HCT116 (cell line): ENCODE data around the gene MALT1. TPM values are rescaled to one million over a fixed set of nuclear protein-coding genes. Genes with fewer than 3 reads are reported as not detected.

Source experiments
- ATAC-seq: fragments of 200-7000 bp; cut with Tn5 transposase; 2 replicates; pipeline ENCODE4 v1.9.1; 2020; ENCODE audit warnings: mild to moderate bottlenecking, moderate library complexity
- BruUV-seq: library from RNA; stranded (reverse); fragments of 400-500 nt; replicated peaks from 2 replicates; lab custom pipeline; 2021; lab: Mats Ljungman, UMichigan
- CTCF ChIA-PET: fragments of 300-600 bp; sonication (Branson Sonifier 250); formaldehyde crosslinking; loops from one replicate; lab custom pipeline; 2021; ENCODE audit warnings: antibody characterized with exemption; lab: Charles Lee
- POLR2A ChIA-PET: fragments of 300-600, 350-600 bp; sonication (Branson Sonifier 250); formaldehyde crosslinking; loops from one replicate; lab custom pipeline; 2021; ENCODE audit warnings: antibody characterized with exemption; lab: Charles Lee
- RAD21 ChIA-PET, 2 experiments: fragments of 300-600 bp; sonication (Branson Sonifier 250); formaldehyde crosslinking; loops; one replicate each; lab custom pipeline; 2023; ENCODE audit warnings: low total read pairs in 2 of 2; ENCODE audit not compliant: uncharacterized antibody in 2 of 2, unreplicated experiment in 2 of 2, low non-redundant PET in 1 of 2; lab: Charles Lee
- DNase-seq: peaks from one replicate; pipeline ENCODE4 v3.0.0-alpha.2; 2010; ENCODE audit warnings: low read depth, low spot score
- H2AFZ ChIP-seq: fragments of 200-600 bp; shearing (Covaris generic), sonication (generic); 2 replicates; pipeline ENCODE4 v1.6.1; 2017; ENCODE audit warnings: low read depth, mixed run types, mixed read lengths, antibody characterized with exemption, low read length; ENCODE audit not compliant: poor library complexity, severe bottlenecking
- H3K27ac ChIP-seq: 2 replicates; pipeline ENCODE4 v1.5.1; 2012; ENCODE audit warnings: low read depth, low read length
- H3K27me3 ChIP-seq: fragments of 200-600 bp; sonication (generic); 2 replicates; pipeline ENCODE4 v1.6.1; 2016; ENCODE audit warnings: mixed run types, low read length, mixed read lengths; ENCODE audit not compliant: insufficient read depth
- H3K36me3 ChIP-seq, 2 experiments: fragments of 200-500 bp in 1 of 2; fragments of 200-600 bp in 1 of 2; sonication (Bioruptor generic) in 1 of 2; sonication (generic) in 1 of 2; 2 replicates each; pipeline versions ENCODE4 v1.5.1 to v1.6.1; 2014 to 2016; ENCODE audit warnings: low read length in 2 of 2, inconsistent platforms in 1 of 2, mixed read lengths in 1 of 2, mixed run types in 1 of 2; ENCODE audit not compliant: insufficient read depth in 2 of 2, control insufficient read depth in 1 of 2
- H3K4me1 ChIP-seq, 2 experiments: fragments of 200-600 bp in 1 of 2; sonication (generic) in 1 of 2; 2 replicates each; pipeline versions ENCODE4 v1.5.1 to v1.6.1; 2012 to 2017; ENCODE audit warnings: low read length in 2 of 2, inconsistent platforms in 1 of 2, mild to moderate bottlenecking in 1 of 2, mixed read lengths in 1 of 2, mixed run types in 1 of 2, moderate library complexity in 1 of 2; ENCODE audit not compliant: insufficient read depth in 2 of 2, control insufficient read depth in 1 of 2
- H3K4me2 ChIP-seq: fragments of 200-600 bp; sonication (generic); 2 replicates; pipeline ENCODE4 v1.6.1; 2017; ENCODE audit warnings: mixed run types, low read length, mixed read lengths
- H3K4me3 ChIP-seq, 2 experiments: fragments of 200-600 bp in 1 of 2; sonication (generic) in 1 of 2; replicated peaks in 1 of 2; 2 replicates each; pipeline ENCODE4 v1.5.1; 2011 to 2016; ENCODE audit warnings: low read length in 2 of 2, control low read depth in 1 of 2, low read depth in 1 of 2, mild to moderate bottlenecking in 1 of 2, mixed read lengths in 1 of 2, mixed run types in 1 of 2
- H3K79me2 ChIP-seq: fragments of 200-600 bp; sonication (generic); 2 replicates; pipeline ENCODE4 v1.6.1; 2017; ENCODE audit warnings: mild to moderate bottlenecking, mixed run types, low read length, moderate library complexity, mixed read lengths; ENCODE audit not compliant: insufficient read depth
- H3K9ac ChIP-seq: fragments of 200-600 bp; sonication (generic); 2 replicates; pipeline ENCODE4 v1.6.1; 2016; ENCODE audit warnings: low read length, mixed read lengths
- H3K9me2 ChIP-seq: fragments of 200-600 bp; sonication (generic), shearing (Covaris generic); 2 replicates; pipeline ENCODE4 v1.6.1; 2017; ENCODE audit warnings: mixed run types, mild to moderate bottlenecking, moderate library complexity; ENCODE audit not compliant: insufficient read depth
- H3K9me3 ChIP-seq, 2 experiments: fragments of 200-500 bp in 1 of 2; fragments of 200-600 bp in 1 of 2; sonication (Bioruptor generic) in 1 of 2; sonication (generic) in 1 of 2; 2 replicates each; pipeline ENCODE4 v1.6.1; 2014 to 2017; ENCODE audit warnings: low read length in 2 of 2, mixed read lengths in 2 of 2, inconsistent platforms in 1 of 2, low read depth in 1 of 2, mild to moderate bottlenecking in 1 of 2, mixed run types in 1 of 2, moderate library complexity in 1 of 2; ENCODE audit not compliant: control insufficient read depth in 1 of 2, insufficient read depth in 1 of 2
- H4K20me1 ChIP-seq: fragments of 200-600 bp; sonication (generic), shearing (Covaris generic); 2 replicates; pipeline ENCODE4 v1.6.1; 2017; ENCODE audit warnings: mixed run types, mild to moderate bottlenecking, moderate library complexity; ENCODE audit not compliant: insufficient read depth
- CBX3 ChIP-seq: IDR thresholded peaks from 2 replicates; pipeline ENCODE4 v1.6.1; 2012; ENCODE audit warnings: low read depth
- CEBPB ChIP-seq: IDR thresholded peaks from 2 replicates; pipeline ENCODE4 v1.6.1; 2012; ENCODE audit warnings: low read depth
- EGR1 ChIP-seq: IDR thresholded peaks from 2 replicates; pipeline ENCODE4 v1.6.1; 2012; ENCODE audit warnings: low read depth
- EZH2 ChIP-seq: fragments of 200-600 bp; sonication (generic); IDR thresholded peaks from 2 replicates; pipeline ENCODE4 v1.6.1; 2017; ENCODE audit warnings: antibody characterized with exemption, mixed run types
- EZH2phosphoT487 ChIP-seq: fragments of 200-600 bp; IDR thresholded peaks from 2 replicates; pipeline ENCODE4 v1.6.1; 2018; ENCODE audit warnings: antibody characterized with exemption, borderline replicate concordance
- FOSL1 ChIP-seq: IDR thresholded peaks from 2 replicates; pipeline ENCODE4 v1.6.1; 2012; ENCODE audit warnings: low read depth
- POLR2AphosphoS5 ChIP-seq: IDR thresholded peaks from 2 replicates; pipeline ENCODE4 v1.6.1; 2011; ENCODE audit warnings: mild to moderate bottlenecking, low read depth, low read length, moderate library complexity
- RAD21 ChIP-seq: IDR thresholded peaks from 2 replicates; pipeline ENCODE4 v1.6.1; 2012; ENCODE audit warnings: low read depth, mild to moderate bottlenecking
- SIN3A ChIP-seq: IDR thresholded peaks from 2 replicates; pipeline ENCODE4 v1.6.1; 2012; ENCODE audit warnings: low read depth
- SP1 ChIP-seq: IDR thresholded peaks from 2 replicates; pipeline ENCODE4 v1.6.1; 2012; ENCODE audit warnings: low read depth
- SRF ChIP-seq: IDR thresholded peaks from 2 replicates; pipeline ENCODE4 v1.6.1; 2012; ENCODE audit warnings: low read depth
- TCF7L2 ChIP-seq: IDR thresholded peaks from 2 replicates; pipeline ENCODE4 v1.7.0; 2011; ENCODE audit warnings: borderline replicate concordance, inconsistent platforms; ENCODE audit not compliant: insufficient read depth, insufficient read length; ENCODE audit errors: extremely low read depth
- YY1 ChIP-seq: IDR thresholded peaks from 2 replicates; pipeline ENCODE4 v1.6.1; 2011; ENCODE audit warnings: low read length, low read depth, moderate library complexity, mild to moderate bottlenecking; ENCODE audit not compliant: insufficient replicate concordance; ENCODE audit errors: extremely low read depth
- ZFX ChIP-seq: fragments of 450-650 bp; IDR thresholded peaks from 2 replicates; pipeline ENCODE4 v1.6.1; 2017
- ZNF274 ChIP-seq: fragments of 200-500 bp; sonication (Bioruptor generic); IDR thresholded peaks from 2 replicates; pipeline ENCODE4 v1.6.1; 2014; ENCODE audit warnings: mild to moderate bottlenecking, low read depth, low read length, inconsistent platforms
- intact Hi-C: fragments of 100-400 bp; cut with micrococcal nuclease; formaldehyde crosslinking; loops from 2 replicates; pipeline ENCODE4 v1.10.0; 2022
- total RNA-seq: library from RNA; stranded (reverse); gene quantifications from one replicate; pipeline ENCODE4 v1.2.1, GENCODE V29; 2021; ENCODE audit not compliant: unreplicated experiment
- TF ChIP-seq, protein P1 (sequence below), 3 experiments: fragments of 200-600 bp in 1 of 3; sonication (generic) in 1 of 3; IDR thresholded peaks in 2 of 3; conservative IDR thresholded peaks in 1 of 3; 2 replicates each; pipeline ENCODE4 v1.5.1; 2012 to 2017; ENCODE audit warnings: low read depth in 2 of 3, low read length in 2 of 3, antibody characterized with exemption in 1 of 3, borderline replicate concordance in 1 of 3, control low read depth in 1 of 3, mild to moderate bottlenecking in 1 of 3, mixed read lengths in 1 of 3, mixed run types in 1 of 3, moderate library complexity in 1 of 3; ENCODE audit not compliant: insufficient read depth in 1 of 3
- TF ChIP-seq, protein P2 (sequence below): IDR thresholded peaks from 2 replicates; pipeline ENCODE4 v1.6.1; 2012; ENCODE audit warnings: low read depth
- TF ChIP-seq, protein P3 (sequence below): IDR thresholded peaks from 2 replicates; pipeline ENCODE4 v1.6.1; 2012
- TF ChIP-seq, protein P4 (sequence below): IDR thresholded peaks from 2 replicates; pipeline ENCODE4 v1.6.1; 2011; ENCODE audit warnings: mild to moderate bottlenecking, low read length, moderate library complexity; ENCODE audit not compliant: insufficient replicate concordance; ENCODE audit errors: extremely low read depth
- TF ChIP-seq, protein P5 (sequence below): IDR thresholded peaks from 2 replicates; pipeline ENCODE4 v1.6.1; 2012

MALT1 gene
- total RNA-seq, 1 experiment from 2014 or later = 41.1 TPM

DNA sequence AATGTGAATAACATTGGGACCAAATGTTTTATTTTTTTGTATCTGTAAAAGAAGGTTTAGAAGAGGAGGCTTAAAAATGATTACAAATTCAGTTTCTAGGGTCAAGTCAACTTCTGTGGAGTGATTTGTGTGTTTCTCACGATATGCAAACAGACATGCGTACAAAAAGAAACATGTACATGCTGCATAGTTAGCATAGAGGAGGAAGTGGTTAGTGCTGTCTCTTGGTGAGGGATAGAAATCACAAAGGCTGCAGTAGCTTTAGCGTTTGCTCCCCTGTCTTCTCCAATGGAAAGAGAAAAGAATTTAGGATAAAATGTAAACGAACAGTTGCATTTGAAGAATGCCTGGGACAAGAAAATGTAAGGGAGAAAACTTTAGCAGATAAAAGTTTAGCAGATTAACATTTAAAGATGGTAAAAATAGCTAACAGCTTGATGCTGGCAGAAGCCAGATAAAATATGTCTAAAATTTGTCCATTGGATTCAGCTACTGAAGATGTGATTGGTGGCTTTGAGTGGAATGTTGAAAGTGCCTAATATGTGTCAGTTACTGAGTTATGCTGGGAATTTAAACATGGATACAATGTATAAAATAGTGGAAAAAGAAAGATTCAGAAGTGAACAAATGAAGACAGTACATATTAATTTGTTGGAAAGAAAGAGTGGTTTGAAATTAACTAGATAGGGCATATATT is 44.9 kb downstream of the MALT1 start:
- no peaks in the 10 kb centered on the region for H3K4me1 ChIP-seq
- POLR2A ChIA-PET = interaction anchor here (1.0 kb wide), 1 partner anchor 41 kb away, joined by 3 read pairs; no protein-coding TSS in a partner anchor
- no peak overlapping the region for H3K4me2 ChIP-seq
- H3K9ac ChIP-seq = no peak overlapping the region
- no peak for TF ChIP-seq SIN3A
- no peak for TF ChIP-seq TCF7L2
- TF ChIP-seq, protein P1, sequence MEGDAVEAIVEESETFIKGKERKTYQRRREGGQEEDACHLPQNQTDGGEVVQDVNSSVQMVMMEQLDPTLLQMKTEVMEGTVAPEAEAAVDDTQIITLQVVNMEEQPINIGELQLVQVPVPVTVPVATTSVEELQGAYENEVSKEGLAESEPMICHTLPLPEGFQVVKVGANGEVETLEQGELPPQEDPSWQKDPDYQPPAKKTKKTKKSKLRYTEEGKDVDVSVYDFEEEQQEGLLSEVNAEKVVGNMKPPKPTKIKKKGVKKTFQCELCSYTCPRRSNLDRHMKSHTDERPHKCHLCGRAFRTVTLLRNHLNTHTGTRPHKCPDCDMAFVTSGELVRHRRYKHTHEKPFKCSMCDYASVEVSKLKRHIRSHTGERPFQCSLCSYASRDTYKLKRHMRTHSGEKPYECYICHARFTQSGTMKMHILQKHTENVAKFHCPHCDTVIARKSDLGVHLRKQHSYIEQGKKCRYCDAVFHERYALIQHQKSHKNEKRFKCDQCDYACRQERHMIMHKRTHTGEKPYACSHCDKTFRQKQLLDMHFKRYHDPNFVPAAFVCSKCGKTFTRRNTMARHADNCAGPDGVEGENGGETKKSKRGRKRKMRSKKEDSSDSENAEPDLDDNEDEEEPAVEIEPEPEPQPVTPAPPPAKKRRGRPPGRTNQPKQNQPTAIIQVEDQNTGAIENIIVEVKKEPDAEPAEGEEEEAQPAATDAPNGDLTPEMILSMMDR (IDR thresholded peaks at IDR 0.05 in 2 of 3, conservative IDR thresholded peaks at IDR 0.05 in 1 of 3; ENCODE audit: borderline replicate concordance in 1 of 3, insufficient read depth in 1 of 3, low read depth in 2 of 3, low read length in 2 of 3) = no peak
- no peak for TF ChIP-seq SP1
- TF ChIP-seq POLR2AphosphoS5 = no peak
- TF ChIP-seq, protein P2, sequence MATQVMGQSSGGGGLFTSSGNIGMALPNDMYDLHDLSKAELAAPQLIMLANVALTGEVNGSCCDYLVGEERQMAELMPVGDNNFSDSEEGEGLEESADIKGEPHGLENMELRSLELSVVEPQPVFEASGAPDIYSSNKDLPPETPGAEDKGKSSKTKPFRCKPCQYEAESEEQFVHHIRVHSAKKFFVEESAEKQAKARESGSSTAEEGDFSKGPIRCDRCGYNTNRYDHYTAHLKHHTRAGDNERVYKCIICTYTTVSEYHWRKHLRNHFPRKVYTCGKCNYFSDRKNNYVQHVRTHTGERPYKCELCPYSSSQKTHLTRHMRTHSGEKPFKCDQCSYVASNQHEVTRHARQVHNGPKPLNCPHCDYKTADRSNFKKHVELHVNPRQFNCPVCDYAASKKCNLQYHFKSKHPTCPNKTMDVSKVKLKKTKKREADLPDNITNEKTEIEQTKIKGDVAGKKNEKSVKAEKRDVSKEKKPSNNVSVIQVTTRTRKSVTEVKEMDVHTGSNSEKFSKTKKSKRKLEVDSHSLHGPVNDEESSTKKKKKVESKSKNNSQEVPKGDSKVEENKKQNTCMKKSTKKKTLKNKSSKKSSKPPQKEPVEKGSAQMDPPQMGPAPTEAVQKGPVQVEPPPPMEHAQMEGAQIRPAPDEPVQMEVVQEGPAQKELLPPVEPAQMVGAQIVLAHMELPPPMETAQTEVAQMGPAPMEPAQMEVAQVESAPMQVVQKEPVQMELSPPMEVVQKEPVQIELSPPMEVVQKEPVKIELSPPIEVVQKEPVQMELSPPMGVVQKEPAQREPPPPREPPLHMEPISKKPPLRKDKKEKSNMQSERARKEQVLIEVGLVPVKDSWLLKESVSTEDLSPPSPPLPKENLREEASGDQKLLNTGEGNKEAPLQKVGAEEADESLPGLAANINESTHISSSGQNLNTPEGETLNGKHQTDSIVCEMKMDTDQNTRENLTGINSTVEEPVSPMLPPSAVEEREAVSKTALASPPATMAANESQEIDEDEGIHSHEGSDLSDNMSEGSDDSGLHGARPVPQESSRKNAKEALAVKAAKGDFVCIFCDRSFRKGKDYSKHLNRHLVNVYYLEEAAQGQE = no peak
- TF ChIP-seq YY1 = no peak
- no peak for TF ChIP-seq EGR1
- TF ChIP-seq EZH2 = no peak
- TF ChIP-seq, protein P3, sequence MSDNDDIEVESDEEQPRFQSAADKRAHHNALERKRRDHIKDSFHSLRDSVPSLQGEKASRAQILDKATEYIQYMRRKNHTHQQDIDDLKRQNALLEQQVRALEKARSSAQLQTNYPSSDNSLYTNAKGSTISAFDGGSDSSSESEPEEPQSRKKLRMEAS = no peak
- no peak for TF ChIP-seq FOSL1
- TF ChIP-seq, protein P4, sequence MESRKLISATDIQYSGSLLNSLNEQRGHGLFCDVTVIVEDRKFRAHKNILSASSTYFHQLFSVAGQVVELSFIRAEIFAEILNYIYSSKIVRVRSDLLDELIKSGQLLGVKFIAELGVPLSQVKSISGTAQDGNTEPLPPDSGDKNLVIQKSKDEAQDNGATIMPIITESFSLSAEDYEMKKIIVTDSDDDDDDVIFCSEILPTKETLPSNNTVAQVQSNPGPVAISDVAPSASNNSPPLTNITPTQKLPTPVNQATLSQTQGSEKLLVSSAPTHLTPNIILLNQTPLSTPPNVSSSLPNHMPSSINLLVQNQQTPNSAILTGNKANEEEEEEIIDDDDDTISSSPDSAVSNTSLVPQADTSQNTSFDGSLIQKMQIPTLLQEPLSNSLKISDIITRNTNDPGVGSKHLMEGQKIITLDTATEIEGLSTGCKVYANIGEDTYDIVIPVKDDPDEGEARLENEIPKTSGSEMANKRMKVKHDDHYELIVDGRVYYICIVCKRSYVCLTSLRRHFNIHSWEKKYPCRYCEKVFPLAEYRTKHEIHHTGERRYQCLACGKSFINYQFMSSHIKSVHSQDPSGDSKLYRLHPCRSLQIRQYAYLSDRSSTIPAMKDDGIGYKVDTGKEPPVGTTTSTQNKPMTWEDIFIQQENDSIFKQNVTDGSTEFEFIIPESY = no peak
- no peak for TF ChIP-seq ZNF274
- TF ChIP-seq EZH2phosphoT487 = no peak
- TF ChIP-seq, protein P5, sequence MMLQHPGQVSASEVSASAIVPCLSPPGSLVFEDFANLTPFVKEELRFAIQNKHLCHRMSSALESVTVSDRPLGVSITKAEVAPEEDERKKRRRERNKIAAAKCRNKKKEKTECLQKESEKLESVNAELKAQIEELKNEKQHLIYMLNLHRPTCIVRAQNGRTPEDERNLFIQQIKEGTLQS = no peak
- no peak for TF ChIP-seq CEBPB
- TF ChIP-seq CBX3 = no peak
- no peak for TF ChIP-seq ZFX
- TF ChIP-seq SRF = no peak
- no peak for TF ChIP-seq RAD21
- TF ChIP-seq, all 23 proteins: peak for 0
- no peaks in the 10 kb centered on the region for H3K27me3 ChIP-seq
- BruUV-seq = no TSS peak
- no peaks in the 10 kb centered on the region for H3K36me3 ChIP-seq
- H3K9me2 ChIP-seq = no peaks in the 10 kb centered on the region
- intact Hi-C loops = no loop called here
- no peak for ATAC-seq
- no peak overlapping the region for H2AFZ ChIP-seq
- DNase-seq = no peak
- H3K4me3 ChIP-seq = no peak overlapping the region
- H3K27ac ChIP-seq = no peak overlapping the region
- ChIA-PET RAD21 (no interaction called here), CTCF (no interaction called here)
- H4K20me1 ChIP-seq = no peaks in the 10 kb centered on the region
- peaks cover 9% of the 10 kb centered on the region for H3K79me2 ChIP-seq
- no peaks in the 10 kb centered on the region for H3K9me3 ChIP-seq
